HG03521 (cell line): ENCODE data around the gene MOB1A.
"Not testable (repeated sequence)": the region's sequence is repeated elsewhere in the genome, so short reads cannot be mapped to it uniquely, and the experiment has no call there.

ENCODE experiments used
- ATAC-seq: cut with Tn5 transposase; IDR thresholded peaks from one replicate; pipeline ENCODE4 v1.9.1; 2021; ENCODE audit warnings: mild to moderate bottlenecking, moderate library complexity; ENCODE audit not compliant: unreplicated experiment

Gene MOB1A

GRCh38 chr2:74149570-74150319 is 28.9 kb downstream of the MOB1A start:
- no peak for ATAC-seq

GRCh38 chr2:74149247-74149525 is 29.5 kb downstream of the MOB1A start:
- no peak for ATAC-seq

- no peak for ATAC-seq
These were observed 30.0 kb downstream of the MOB1A start for GRCh38 chr2:74148457-74149246.

- ATAC-seq: peak; percentile 95
These were observed 30.8 kb downstream of the MOB1A start, which contains the start of gene BOLA3 for GRCh38 chr2:74147727-74148456. TSS of gene BOLA3 (minus strand) at chr2:74147912. CDS start at chr2:74147874, 38 bp downstream.

GRCh38 chr2:74146929-74147726 is 31.6 kb downstream of the MOB1A start:
- ATAC-seq: peak; percentile 16

- no peak for ATAC-seq
These were observed 36.3 kb downstream of the MOB1A start for GRCh38 chr2:74142340-74142739.

- ATAC-seq: no peak
These were observed 39.9 kb downstream of the MOB1A start for GRCh38 chr2:74138600-74139323.

GRCh38 chr2:74137651-74138599 is 40.8 kb downstream of the MOB1A start:
- no peak for ATAC-seq

GRCh38 chr2:74131901-74132300 is 46.8 kb downstream of the MOB1A start:
- ATAC-seq: no peak

- no peak for ATAC-seq
These were observed 48.3 kb downstream of the MOB1A start for GRCh38 chr2:74130211-74130995.

GRCh38 chr2:74128206-74128605 is 50.5 kb downstream of the MOB1A start:
- ATAC-seq: no peak

- ATAC-seq: not testable (repeated sequence)
These were observed 54.7 kb downstream of the MOB1A start for GRCh38 chr2:74123955-74124354.

- not testable (repeated sequence) for ATAC-seq
These were observed 56.8 kb downstream of the MOB1A start for GRCh38 chr2:74121846-74122245.

- peak; percentile 99 for ATAC-seq
These were observed 58.5 kb downstream of the MOB1A start for GRCh38 chr2:74119912-74120825.

- no peak for ATAC-seq
These were observed 59.3 kb downstream of the MOB1A start for GRCh38 chr2:74119339-74119738.

GRCh38 chr2:74111380-74111779 is 67.3 kb downstream of the MOB1A start:
- ATAC-seq: no peak

GRCh38 chr2:74110537-74110936 is 68.1 kb downstream of the MOB1A start:
- no peak for ATAC-seq
